GM08714 (cell line): Measurements from ENCODE around the gene C16orf90.
"Not testable (repeated sequence)": the region's sequence is repeated elsewhere in the genome, so short reads cannot be mapped to it uniquely, and the experiment has no call there.

ENCODE experiments used
- H3K4me3 ChIP-seq: fragments of 200-500 bp; sonication (Bioruptor generic); 2 replicates; pipeline ENCODE4 v1.5.1; 2014; ENCODE audit warnings: mild to moderate bottlenecking, low read length, inconsistent platforms
- ZNF274 ChIP-seq: IDR thresholded peaks from 2 replicates; pipeline ENCODE4 v1.6.1; 2012; ENCODE audit warnings: mild to moderate bottlenecking, low read depth, low read length

The C16orf90 gene

GRCh38 chr16:3495176-3495575 lies at the start of gene C16orf90:
TSS of gene C16orf90 (minus strand) at chr16:3495489. CDS start at chr16:3495421, 68 bp downstream.
- no peak for TF ChIP-seq ZNF274
- H3K4me3 ChIP-seq = no peak within 1 kb of the TSS

GRCh38 chr16:3542601-3543373 lies 47.5 kb upstream of the C16orf90 start:
- no peak for TF ChIP-seq ZNF274
- no peak overlapping the region for H3K4me3 ChIP-seq

GRCh38 chr16:3541527-3542155 lies 46.4 kb upstream of the C16orf90 start:
- no peak for TF ChIP-seq ZNF274

GRCh38 chr16:3538222-3538621 lies 42.9 kb upstream of the C16orf90 start:
- no peak for TF ChIP-seq ZNF274
- H3K4me3 ChIP-seq = no peak overlapping the region

More at GRCh38 chr16:3541527-3542155, 46.4 kb upstream of the C16orf90 start:
- H3K4me3 ChIP-seq = no peak overlapping the region

GRCh38 chr16:3536851-3537250 lies 41.6 kb upstream of the C16orf90 start:
- TF ChIP-seq ZNF274 = no peak
- H3K4me3 ChIP-seq = no peak overlapping the region

GRCh38 chr16:3536271-3536731 lies 41.0 kb upstream of the C16orf90 start:
- no peak overlapping the region for H3K4me3 ChIP-seq
- TF ChIP-seq ZNF274 = no peak

- no peak overlapping the region for H3K4me3 ChIP-seq
- no peak for TF ChIP-seq ZNF274
Observed at GRCh38 chr16:3534126-3534525, 38.8 kb upstream of the C16orf90 start.

- H3K4me3 ChIP-seq = no peak overlapping the region
- TF ChIP-seq ZNF274 = no peak
Observed at GRCh38 chr16:3532741-3533140, 37.5 kb upstream of the C16orf90 start.

- H3K4me3 ChIP-seq = no peak overlapping the region
- TF ChIP-seq ZNF274 = no peak
Observed at GRCh38 chr16:3530371-3530914, 35.2 kb upstream of the C16orf90 start.

GRCh38 chr16:3529175-3529574 lies 33.9 kb upstream of the C16orf90 start:
- TF ChIP-seq ZNF274 = no peak
- no peak overlapping the region for H3K4me3 ChIP-seq

- H3K4me3 ChIP-seq = no peak overlapping the region
- TF ChIP-seq ZNF274 = no peak
Observed at GRCh38 chr16:3528406-3528805, 33.1 kb upstream of the C16orf90 start.

- not testable (repeated sequence) for H3K4me3 ChIP-seq
Observed at GRCh38 chr16:3527216-3527829, 32.0 kb upstream of the C16orf90 start.

GRCh38 chr16:3525951-3526350 lies 30.7 kb upstream of the C16orf90 start:
- H3K4me3 ChIP-seq = no peak overlapping the region
- no peak for TF ChIP-seq ZNF274

GRCh38 chr16:3523281-3523680 lies 28.0 kb upstream of the C16orf90 start:
- no peak overlapping the region for H3K4me3 ChIP-seq
- TF ChIP-seq ZNF274 = no peak

- no peak for TF ChIP-seq ZNF274
- H3K4me3 ChIP-seq = no peak overlapping the region
Observed at GRCh38 chr16:3520841-3521240, 25.6 kb upstream of the C16orf90 start.
